Measurements from ENCODE around the gene PVALB. TPM values are rescaled to one million over a fixed set of nuclear protein-coding genes. Genes with fewer than 3 reads are reported as not detected.
A peak's percentile ranks its signal among the peaks of the same experiment; 100 is the strongest.

The PVALB gene
- total and polyA plus RNA-seq, 2 experiments from 2014 or later = not detected

- Histone ChIP-seq H3K36me3 (no peaks in the 10 kb centered on the region), H3K4me1 (ENCODE audit: low read depth) (peaks cover 6% of the 10 kb centered on the region), H3K9me3 (ENCODE audit: low read depth) (no peaks in the 10 kb centered on the region), H3K27me3 (peaks cover 30% of the 10 kb centered on the region), H3K27ac (no peak overlapping the region), H3K4me3 (no peak overlapping the region)
- DNase-seq (ENCODE audit: low read depth in 1 of 2, low spot score in 1 of 2) = no peak
- TF ChIP-seq CTCF (IDR thresholded peaks at IDR 0.05; ENCODE audit: low read depth, low read length) = no peak
Observed at GRCh38 chr22:36811094-36811800, 5.6 kb downstream of the PVALB start.

GRCh38 chr22:36809351-36809750 lies 7.5 kb downstream of the PVALB start:
- H3K4me1 ChIP-seq (ENCODE audit: low read depth) = peaks cover 6% of the 10 kb centered on the region
- H3K36me3 ChIP-seq = no peaks in the 10 kb centered on the region
- TF ChIP-seq CTCF (IDR thresholded peaks at IDR 0.05; ENCODE audit: low read depth, low read length) = no peak
- no peak overlapping the region for H3K27ac ChIP-seq
- DNase-seq (ENCODE audit: low read depth in 1 of 2, low spot score in 1 of 2) = no peak
- H3K4me3 ChIP-seq = no peak overlapping the region
- no peaks in the 10 kb centered on the region for H3K9me3 ChIP-seq (ENCODE audit: low read depth)
- peaks cover 11% of the 10 kb centered on the region for H3K27me3 ChIP-seq

DNA sequence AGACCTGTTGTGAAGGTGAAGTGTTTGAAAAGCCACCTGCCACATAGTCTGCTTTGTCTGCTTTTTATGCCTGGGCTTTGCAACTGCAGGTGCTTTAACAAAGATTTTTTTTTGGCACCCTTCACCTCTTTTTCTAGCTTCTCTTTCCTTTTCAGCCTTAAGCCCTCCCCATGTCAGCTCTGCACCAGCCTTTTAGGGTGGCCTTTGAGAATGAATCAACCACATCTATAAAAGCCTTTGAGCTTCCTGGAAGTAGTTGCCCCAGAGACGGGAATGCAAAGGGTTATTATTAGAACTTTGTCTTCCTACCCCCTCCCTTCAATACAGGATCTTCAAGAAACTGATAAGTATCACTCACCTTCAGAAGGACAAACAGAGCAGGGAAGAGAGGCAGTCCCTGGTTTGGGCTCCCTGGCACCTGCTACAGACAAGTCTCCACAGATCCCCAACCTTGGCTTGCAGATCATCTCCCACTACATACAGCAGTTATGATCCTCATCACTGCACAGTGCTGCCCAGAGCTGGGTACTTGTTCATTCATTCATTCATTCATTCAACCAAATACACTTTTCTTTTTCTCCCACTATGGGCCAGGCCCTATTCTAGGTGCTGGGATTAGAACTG lies 8.0 kb downstream of the PVALB start:
- DNase-seq (ENCODE audit: low read depth in 1 of 2, low spot score in 1 of 2) = no peak
- no peak for TF ChIP-seq CTCF (IDR thresholded peaks at IDR 0.05; ENCODE audit: low read depth, low read length)
- Histone ChIP-seq H3K4me3 (no peak overlapping the region), H3K27ac (no peak overlapping the region), H3K36me3 (no peaks in the 10 kb centered on the region), H3K9me3 (ENCODE audit: low read depth) (no peaks in the 10 kb centered on the region), H3K4me1 (ENCODE audit: low read depth) (peaks cover 6% of the 10 kb centered on the region), H3K27me3 (peaks cover 7% of the 10 kb centered on the region)

GRCh38 chr22:36807627-36808026 lies 9.2 kb downstream of the PVALB start:
- peak in 1 of 2 donors; percentile 5 for DNase-seq (ENCODE audit: low read depth in 1 of 2, low spot score in 1 of 2)
- Histone ChIP-seq H3K9me3 (ENCODE audit: low read depth) (no peaks in the 10 kb centered on the region), H3K4me3 (no peak overlapping the region), H3K36me3 (no peaks in the 10 kb centered on the region), H3K4me1 (ENCODE audit: low read depth) (peaks cover 6% of the 10 kb centered on the region), H3K27me3 (no peaks in the 10 kb centered on the region), H3K27ac (no peak overlapping the region)
- no peak for TF ChIP-seq CTCF (IDR thresholded peaks at IDR 0.05; ENCODE audit: low read depth, low read length)

- no peaks in the 10 kb centered on the region for H3K9me3 ChIP-seq (ENCODE audit: low read depth)
- H3K27me3 ChIP-seq = no peaks in the 10 kb centered on the region
- DNase-seq (ENCODE audit: low read depth in 1 of 2, low spot score in 1 of 2) = peak in 1 of 2 donors; percentile 42
- H3K36me3 ChIP-seq = no peaks in the 10 kb centered on the region
- H3K4me1 ChIP-seq (ENCODE audit: low read depth) = peaks cover 6% of the 10 kb centered on the region
- H3K27ac ChIP-seq = no peak overlapping the region
- TF ChIP-seq CTCF (IDR thresholded peaks at IDR 0.05; ENCODE audit: low read depth, low read length) = no peak
- H3K4me3 ChIP-seq = no peak overlapping the region
Observed at GRCh38 chr22:36806835-36807234, 10.0 kb downstream of the PVALB start.

Measured in cardiac muscle cell (in vitro differentiated cells and primary cell).